Chondrocyte (in vitro differentiated cells): ENCODE results near the gene SMIM13. TPM values are rescaled to one million over a fixed set of nuclear protein-coding genes. Genes with fewer than 3 reads are reported as not detected.
A peak's percentile ranks its signal among the peaks of the same experiment; 100 is the strongest.

Experiments
- DNase-seq: peaks from one replicate; pipeline ENCODE4 v3.0.0; 2021; ENCODE audit warnings: mixed read lengths, low spot score
- H3K27ac Mint-ChIP-seq: one replicate; pipeline ENCODE4 v1.8.0; 2021; ENCODE audit warnings: mild to moderate bottlenecking, moderate library complexity, mixed read lengths; ENCODE audit not compliant: unreplicated experiment
- H3K27me3 Mint-ChIP-seq: 2 replicates; pipeline ENCODE4 v1.8.0; 2021; ENCODE audit warnings: low read depth, mixed read lengths
- H3K36me3 Mint-ChIP-seq: 2 replicates; pipeline ENCODE4 v1.8.0; 2021; ENCODE audit warnings: low read depth, mixed read lengths
- H3K4me1 Mint-ChIP-seq: 2 replicates; pipeline ENCODE4 v1.8.0; 2021; ENCODE audit warnings: low read depth, mild to moderate bottlenecking, mixed read lengths
- H3K4me3 Mint-ChIP-seq: one replicate; pipeline ENCODE4 v1.8.0; 2021; ENCODE audit warnings: mild to moderate bottlenecking, moderate library complexity, mixed read lengths; ENCODE audit not compliant: unreplicated experiment
- H3K9me3 Mint-ChIP-seq: 2 replicates; pipeline ENCODE4 v1.8.0; 2021; ENCODE audit warnings: low read depth, mixed read lengths
- CTCF ChIP-seq: fragments of 200-600 bp; sonication (generic); IDR thresholded peaks from 2 replicates; pipeline ENCODE4 v1.5.0; 2021; ENCODE audit warnings: antibody characterized with exemption, mild to moderate bottlenecking, moderate library complexity
- total RNA-seq: library from RNA; stranded (reverse); gene quantifications from 3 replicates; pipeline ENCODE4 v1.2.1, GENCODE V29; 2021

The SMIM13 gene
- total RNA-seq, 1 donor from 2014 or later: 20.9 TPM

DNA sequence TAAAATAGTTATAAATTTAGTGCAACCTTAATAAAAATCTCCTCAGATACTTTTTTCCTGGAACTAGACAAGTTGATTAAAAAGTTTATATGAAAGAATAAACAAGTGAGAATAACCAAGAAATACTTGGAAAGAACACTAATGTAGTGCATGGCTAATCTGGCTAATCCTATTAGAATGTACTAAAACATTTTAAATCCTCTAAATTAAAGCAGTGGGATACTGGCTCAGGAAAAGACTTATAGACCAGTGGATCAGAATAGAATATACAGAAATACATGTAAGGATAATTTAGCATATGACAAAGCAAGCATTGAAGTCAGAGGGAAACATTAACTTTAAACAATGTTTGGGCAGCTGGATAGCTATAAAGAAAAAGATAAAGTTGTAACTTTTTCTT lies 58.9 kb downstream of the SMIM13 start:
- Mint-ChIP-seq H3K27ac (no peak overlapping the region), H3K27me3 (no peaks in the 10 kb centered on the region), H3K4me1 (peaks cover 6% of the 10 kb centered on the region), H3K4me3 (no peak overlapping the region), H3K9me3 (no peaks in the 10 kb centered on the region), H3K36me3 (no peaks in the 10 kb centered on the region)
- no peak for TF ChIP-seq CTCF
- no peak for DNase-seq

- no peak for DNase-seq
- Mint-ChIP-seq H3K27ac (no peak overlapping the region), H3K9me3 (no peaks in the 10 kb centered on the region), H3K36me3 (no peaks in the 10 kb centered on the region), H3K27me3 (no peaks in the 10 kb centered on the region), H3K4me1 (peaks cover 6% of the 10 kb centered on the region), H3K4me3 (no peak overlapping the region)
- no peak for TF ChIP-seq CTCF
These were observed 59.8 kb downstream of the SMIM13 start for GRCh38 chr6:11153447-11153846.

DNA sequence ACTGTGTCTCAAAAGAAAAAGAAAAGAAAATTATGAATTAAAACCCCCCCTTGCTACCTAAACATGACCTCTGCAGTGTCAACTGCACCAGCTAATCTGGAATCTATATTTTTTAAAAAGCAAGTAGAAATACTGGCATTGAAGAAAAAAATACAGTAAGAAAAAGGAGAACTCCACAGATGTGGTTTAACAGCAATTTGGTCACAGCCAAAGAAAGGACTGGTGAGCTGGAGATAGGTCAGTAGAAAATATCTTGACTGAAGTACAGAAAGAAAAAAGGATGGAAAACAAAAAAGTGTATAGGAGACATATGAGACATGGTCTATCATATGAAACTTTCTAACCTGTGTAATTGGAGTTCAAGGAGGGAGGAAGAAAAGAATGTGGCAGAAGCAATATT lies 62.0 kb downstream of the SMIM13 start:
- no peaks in the 10 kb centered on the region for H3K36me3 Mint-ChIP-seq
- H3K27me3 Mint-ChIP-seq: no peaks in the 10 kb centered on the region
- no peak overlapping the region for H3K27ac Mint-ChIP-seq

DNA sequence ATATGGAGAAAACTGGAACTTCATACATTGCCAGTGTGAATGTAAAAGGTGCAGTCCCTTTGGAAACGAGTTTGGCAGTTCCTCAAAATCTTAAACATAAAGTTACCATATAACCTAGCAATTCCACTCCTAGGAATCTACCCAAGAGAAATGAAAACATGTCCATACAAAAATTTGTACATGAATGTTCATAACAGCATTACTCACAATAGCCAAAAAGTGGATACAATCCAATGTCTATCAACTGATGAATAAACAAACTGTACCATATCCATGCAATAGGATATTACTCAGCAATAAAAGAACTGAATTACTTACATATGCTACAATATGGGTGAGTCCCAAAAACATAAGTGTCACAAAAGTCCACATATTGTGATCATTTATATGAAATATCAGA lies 66.6 kb downstream of the SMIM13 start:
- peaks cover 5% of the 10 kb centered on the region for H3K9me3 Mint-ChIP-seq
- no peak for DNase-seq

More for the DNA sequence above, 62.0 kb downstream of the SMIM13 start:
- H3K4me3 Mint-ChIP-seq: no peak overlapping the region
- TF ChIP-seq CTCF: no peak
- DNase-seq: no peak
- peaks cover 5% of the 10 kb centered on the region for H3K9me3 Mint-ChIP-seq
- peaks cover under 1% of the 10 kb centered on the region for H3K4me1 Mint-ChIP-seq

DNA sequence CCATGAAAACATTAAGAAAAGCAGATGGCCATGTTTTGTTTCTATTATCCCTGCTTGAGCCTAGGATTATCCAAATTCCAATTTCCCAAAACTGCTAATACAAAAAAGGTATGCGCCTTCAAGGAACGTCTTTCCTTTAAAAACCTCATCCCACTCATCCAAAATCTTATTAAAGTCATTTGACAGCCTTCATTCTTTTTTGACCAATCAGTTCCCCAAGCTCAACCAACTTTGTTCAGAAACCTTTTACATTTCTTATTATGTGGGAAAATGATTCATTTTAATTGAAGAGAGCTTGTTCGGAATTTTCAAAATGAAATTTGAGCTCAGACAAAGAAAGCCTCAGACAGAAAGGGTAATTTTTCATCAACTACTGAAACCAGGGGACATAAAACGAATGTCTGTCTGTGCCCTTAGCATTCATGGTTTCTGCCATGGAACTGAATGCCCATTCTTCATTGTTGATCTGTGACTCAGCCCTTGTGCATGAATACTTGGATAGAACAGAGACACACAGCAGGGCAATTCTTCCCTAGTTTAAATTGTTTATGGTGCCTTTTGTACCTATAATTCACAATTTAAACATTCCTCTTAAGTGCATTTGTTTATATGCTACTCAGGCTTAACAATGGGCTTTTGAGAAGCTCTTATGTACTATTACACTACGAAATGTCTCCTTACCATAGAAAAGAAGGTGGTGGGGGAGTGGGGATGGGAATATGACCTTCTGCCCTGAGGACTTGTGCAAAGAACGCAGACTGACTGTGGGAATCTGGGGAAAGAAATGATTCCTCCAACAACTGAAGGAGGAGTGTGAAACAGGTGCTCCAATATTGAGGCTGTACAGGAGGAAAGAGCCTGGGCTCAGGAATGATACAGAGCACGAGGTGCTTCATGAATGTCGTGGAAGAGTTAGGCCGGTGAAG lies 67.7 kb downstream of the SMIM13 start:
- Mint-ChIP-seq H3K27me3 (no peaks in the 10 kb centered on the region), H3K27ac (peak overlapping the region; percentile 73), H3K4me3 (no peak overlapping the region), H3K36me3 (no peaks in the 10 kb centered on the region), H3K4me1 (peaks cover 16% of the 10 kb centered on the region), H3K9me3 (peaks cover 5% of the 10 kb centered on the region)
- TF ChIP-seq CTCF: no peak
- no peak for DNase-seq

More for the DNA sequence above, 66.6 kb downstream of the SMIM13 start:
- peaks cover 16% of the 10 kb centered on the region for H3K4me1 Mint-ChIP-seq
- no peak overlapping the region for H3K4me3 Mint-ChIP-seq
- H3K27me3 Mint-ChIP-seq: no peaks in the 10 kb centered on the region
- H3K36me3 Mint-ChIP-seq: no peaks in the 10 kb centered on the region
- no peak overlapping the region for H3K27ac Mint-ChIP-seq
- no peak for TF ChIP-seq CTCF
